DMS79 treated with DMSO at 0.1 percent for 48 hours (cell line): ENCODE results near the gene POLR3K.
A peak's percentile ranks its signal among the peaks of the same experiment; 100 is the strongest.

Source experiments
- DNase-seq: peaks from one replicate; lab custom pipeline; 2025; lab: John Stamatoyannopoulos, UW

Gene POLR3K

DNA sequence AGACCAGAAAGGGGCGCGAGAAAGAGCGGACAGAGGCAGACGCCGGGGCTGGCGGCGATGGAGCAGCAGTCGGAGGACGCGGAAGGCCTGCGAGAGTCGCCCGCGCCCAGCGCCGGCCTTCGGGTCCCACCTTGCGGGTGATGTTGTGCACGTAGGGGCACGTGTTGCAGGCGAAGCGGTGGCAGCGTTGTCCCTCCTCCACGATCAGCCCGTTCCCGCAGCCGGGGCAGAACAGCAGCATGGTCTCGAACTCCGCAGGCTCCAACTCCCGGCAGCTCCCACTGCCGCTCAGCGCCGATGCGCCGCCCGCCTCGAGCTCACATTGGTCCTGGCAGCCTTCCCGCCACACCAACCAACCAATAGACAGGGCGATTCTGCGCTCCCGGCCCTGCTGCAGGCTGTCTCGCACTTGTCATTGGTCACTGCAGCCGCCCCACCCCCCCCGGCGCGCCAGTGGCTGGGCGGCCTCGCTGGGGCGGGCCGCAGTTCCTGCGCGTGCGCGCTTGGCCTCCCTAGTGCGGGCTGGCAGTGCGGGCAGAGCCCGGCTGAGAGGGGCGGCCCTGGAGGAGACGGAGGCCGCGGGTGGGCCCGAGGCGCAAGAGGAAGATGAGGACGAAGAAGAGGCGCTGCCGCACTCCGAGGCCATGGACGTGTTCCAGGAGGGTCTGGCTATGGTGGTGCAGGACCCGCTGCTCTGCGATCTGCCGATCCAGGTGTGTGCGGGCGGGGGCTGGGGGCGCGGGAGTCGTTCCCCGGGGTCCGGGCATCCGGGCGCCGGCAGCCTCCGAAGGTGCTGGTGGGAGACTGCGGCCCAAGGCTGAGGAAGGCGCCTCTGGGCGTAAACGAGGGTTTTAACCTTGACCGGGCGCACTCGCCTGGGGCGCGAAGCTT lies at the start of gene POLR3K, which contains the start of gene SNRNP25:
TSS of gene POLR3K (minus strand) at position 263 of the 891 bp plus-strand sequence. CDS start at position 241, 22 bp downstream.
TSS of gene SNRNP25 (plus strand) at position 483 of the 891 bp plus-strand sequence. CDS start at position 672, 189 bp downstream.
- peak; percentile 90 for DNase-seq

DNA sequence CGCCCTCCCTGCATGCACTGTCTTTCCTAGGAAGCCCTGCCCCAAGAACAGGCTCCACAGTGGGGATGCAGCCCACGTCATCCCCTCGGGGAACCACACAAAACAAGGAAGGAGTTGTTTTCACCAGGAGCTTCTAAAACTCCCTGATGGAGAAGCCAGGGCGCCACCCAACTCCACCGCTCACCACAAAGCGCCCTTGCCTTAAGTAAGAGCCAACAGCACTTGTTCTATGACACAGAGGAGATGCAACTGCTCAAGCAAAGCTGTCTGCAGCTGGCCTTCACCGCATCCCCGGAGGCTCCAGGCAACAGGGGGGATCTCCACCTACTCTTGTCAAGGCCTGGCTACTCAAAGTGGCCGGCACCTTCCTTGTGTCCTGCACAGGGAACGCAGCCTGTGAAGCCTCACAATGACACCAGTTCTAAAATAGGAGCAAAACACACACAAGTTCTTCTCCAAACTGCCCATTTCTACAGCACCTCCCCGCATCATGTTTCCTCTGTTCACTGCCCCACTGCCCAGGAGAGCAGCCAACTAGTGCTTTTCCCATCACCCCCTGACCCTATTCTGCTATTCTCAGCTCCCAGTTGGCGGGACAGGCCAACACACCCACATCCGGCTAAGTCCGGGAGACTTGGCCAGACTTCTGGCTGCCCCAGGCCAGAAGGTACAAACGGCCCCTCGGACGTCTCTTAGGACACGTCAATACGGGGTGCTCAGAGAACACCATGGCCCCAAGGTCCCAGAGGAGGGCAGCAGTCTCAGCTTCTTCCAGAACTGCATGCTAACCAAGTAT lies 48.9 kb upstream of the POLR3K start:
- DNase-seq = no peak

DNA sequence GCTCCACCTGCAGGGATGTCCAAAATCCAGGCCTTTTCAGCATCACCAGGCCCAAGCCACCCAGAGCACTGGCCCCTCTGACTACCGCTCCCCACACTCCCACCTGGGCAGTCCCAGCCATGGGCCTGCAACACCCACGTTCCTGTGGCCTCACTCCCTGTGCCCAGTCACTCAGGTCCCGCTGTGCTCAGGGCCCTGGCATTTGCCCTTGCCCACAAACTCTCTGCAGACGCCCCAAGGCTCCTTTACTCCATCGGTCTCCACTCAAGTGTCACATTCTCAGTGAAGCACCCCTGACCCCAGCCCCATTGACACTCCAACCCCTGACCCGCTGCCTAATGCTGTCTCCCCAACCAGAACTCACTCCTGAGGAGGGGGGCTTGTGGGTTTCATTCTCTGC lies 48.2 kb upstream of the POLR3K start:
- DNase-seq = no peak

DNA sequence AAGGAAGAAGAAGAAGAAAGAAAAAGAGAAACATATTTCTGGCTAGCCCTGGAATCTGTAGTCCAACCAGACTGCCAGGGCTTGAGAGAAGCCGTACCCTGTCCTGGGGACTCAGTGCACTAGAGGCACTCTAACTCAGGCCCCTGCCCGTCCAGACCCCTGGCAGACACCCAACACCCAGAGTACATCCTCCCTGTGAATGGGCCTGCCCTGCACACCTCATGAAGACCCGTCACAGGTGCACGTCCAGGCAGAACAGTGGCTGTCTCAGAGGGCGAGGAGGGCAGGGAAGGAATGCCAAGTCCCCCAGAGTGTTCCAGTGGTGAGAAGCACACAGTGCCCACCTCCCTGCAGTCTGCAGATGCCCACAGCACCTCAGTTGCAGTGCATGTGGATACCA lies 47.6 kb upstream of the POLR3K start:
- DNase-seq = no peak

DNA sequence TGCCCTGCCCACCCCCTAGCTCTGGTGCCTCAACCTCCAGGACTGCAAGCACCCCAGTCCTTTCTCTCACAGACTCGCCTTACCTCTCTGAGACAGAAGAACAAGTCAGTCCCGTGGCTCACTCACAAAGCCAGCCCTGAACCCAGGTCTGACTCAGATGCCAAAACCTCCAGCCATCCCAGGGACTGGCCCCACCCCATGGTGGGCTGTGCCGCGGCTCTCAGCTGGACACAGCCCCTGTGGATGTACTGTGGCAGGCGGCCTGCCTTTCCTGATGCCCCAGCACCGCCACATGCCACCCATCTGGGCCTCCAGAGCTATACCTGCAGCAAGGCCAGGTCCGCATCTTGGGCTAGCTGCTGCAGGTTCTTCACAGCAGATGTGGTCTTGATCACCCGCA lies 44.4 kb upstream of the POLR3K start:
- DNase-seq = no peak

DNA sequence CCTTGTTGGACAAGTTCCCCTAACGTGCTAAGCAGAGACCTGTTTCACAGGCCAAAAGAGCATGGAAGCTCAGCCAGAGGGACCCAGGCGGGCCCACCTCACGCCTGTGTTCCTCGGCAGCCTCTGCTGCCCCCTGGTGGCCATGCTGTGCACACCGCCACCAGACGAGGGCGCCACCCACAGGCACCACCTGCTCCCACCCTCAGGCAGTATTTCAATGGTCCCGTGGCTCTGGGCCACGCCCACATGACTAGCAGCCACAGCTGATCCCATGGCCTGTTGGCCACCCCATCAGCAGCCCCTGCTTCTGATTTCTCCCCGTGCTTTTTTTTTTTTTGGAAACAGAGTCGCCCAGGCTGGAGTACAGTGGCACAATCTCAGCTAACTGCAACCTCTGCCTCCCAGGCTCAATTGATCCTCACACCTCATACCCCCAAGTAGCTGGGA lies 43.5 kb upstream of the POLR3K start:
- peak; percentile 22 for DNase-seq

DNA sequence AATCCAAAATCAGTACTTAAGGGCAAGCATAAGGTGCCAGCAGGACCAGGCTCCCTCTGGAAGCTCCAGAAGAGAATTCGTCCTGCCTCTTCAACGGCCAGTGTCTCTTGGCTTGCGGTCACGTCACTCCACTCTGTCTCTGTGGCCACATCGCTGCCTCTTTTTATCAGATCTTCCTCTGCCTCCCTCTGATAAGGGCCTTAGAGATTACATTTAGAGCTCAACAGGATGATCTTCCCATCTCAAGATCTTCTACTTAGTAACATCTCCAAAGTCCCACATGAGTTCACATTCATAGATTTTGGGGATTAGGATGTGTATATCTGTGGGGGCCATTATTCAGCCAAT lies 41.5 kb upstream of the POLR3K start:
- no peak for DNase-seq

DNA sequence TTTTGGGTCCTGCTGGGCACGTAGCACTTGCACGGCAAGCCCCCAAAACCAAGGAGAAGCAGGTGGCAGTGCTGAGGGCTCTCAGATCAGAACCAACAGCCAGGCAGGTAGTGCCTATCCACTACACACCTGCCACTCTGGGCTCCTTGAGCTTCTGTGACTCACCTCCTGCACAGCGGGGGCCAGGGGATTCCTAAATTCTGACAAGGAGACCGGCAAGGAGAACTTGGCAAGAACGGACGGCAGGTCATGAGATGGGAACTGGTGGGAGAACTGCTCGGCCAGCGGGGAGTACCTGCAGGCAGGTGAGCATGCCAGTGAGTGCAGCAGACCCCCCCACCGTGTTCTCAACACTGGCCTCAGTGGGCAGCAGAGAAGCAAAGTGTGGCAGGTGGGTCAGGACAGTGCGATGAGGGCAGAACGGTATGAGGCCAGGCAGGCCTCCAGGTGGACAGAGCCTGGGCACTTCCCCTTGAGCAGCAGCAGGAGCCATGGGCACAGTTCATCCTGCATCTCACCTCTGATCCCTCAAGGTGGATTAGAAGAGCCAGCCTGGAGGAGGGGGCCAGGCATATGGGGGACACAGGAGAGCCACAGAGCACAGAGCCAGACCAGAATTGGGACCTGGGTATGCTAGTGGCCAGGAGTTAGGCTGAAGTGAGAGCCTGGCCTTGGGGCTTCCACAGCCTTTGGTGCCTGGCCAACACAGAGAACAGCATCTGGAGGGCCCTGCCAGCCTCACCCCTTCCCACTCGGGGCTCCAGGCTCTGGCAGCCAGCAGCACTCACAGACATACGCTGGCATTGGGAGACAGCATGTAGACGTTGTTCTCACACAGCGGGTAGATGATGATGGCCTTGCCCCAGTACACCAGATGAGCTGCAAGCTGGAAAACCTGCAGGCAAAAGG lies 39.3 kb upstream of the POLR3K start:
- DNase-seq = peak; percentile 94

DNA sequence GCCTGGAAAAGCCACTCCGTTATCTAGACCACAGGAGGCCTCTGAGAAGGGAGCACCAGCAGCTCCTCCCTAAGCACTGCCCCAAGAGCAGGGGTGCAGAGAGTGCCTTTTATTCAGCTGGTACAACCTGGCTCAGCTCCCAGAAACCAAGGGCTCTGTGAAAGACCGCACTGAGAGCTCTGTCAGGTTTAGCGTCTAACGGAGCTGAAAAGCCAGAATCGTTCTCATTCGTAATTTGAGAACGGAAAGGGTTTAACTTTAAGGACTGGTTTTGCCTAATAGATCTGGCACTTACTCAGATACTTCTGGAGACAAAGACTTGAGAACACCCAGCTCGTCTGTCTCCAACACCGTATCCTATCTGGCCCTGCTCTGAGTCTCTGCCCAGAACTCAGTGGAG lies 38.1 kb upstream of the POLR3K start:
- DNase-seq = peak; percentile 97

DNA sequence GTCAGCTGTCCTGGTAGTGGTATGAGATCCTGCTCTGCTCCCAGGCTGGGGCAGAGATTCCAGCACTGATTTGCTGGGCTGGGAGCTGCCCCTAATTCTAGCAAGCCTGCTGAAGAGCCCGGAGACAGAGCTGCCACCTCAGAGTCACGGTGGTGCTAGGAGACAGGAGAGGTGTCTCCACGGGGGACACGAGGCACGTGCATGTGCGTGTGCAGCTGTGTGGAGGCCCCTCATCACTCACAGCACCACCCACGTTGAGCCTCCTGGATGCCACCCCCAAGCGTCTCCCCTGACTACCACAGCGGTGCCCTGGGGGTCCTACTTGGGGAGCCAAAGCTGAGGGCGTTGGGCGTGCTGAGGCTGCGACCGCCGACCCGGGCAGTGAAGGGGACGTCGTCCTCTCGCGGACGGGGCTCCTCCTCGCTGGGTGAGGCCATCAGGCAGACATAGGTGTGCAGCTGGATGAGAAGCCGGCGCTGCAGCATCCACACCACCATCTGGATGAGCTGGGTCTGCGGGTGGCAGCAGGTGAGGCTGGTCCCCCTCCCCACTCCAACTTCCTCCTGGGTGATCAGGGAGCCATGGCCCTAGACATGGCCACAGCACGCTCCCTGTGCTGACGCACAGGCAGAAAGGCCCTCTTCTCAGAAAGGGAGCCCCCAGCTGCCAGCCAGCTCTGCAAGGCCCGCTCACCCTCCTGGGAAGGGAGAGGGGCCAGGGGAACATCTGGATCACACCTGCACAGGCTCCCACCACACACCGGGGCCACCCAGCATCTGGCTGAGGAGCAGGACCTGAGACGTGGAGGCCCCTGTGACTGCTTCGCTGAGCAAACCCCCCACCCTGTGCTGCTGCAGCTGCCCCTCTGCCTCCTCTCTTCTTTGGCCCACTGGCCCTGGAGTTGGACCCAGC lies 36.2 kb upstream of the POLR3K start:
- DNase-seq = no peak

DNA sequence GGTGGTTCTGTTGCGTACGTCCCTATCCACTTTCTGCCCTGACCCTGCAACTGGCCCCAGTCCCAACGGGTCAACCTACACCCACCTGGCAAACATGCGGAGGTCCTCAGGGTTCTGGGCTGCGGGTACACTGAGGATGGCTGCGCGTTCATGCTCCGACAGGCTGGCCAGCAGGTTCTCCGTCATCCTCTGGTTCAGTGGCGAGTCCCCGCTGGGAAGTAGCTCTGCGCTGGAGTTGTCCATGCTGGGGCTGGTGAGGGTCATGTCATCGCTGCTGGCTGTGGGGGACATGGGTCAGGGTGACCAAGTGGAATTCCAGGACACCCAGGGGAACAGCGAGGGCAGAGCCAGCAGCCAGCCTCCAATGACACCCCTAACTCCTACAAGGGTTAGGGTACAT lies 35.2 kb upstream of the POLR3K start:
- no peak for DNase-seq

DNA sequence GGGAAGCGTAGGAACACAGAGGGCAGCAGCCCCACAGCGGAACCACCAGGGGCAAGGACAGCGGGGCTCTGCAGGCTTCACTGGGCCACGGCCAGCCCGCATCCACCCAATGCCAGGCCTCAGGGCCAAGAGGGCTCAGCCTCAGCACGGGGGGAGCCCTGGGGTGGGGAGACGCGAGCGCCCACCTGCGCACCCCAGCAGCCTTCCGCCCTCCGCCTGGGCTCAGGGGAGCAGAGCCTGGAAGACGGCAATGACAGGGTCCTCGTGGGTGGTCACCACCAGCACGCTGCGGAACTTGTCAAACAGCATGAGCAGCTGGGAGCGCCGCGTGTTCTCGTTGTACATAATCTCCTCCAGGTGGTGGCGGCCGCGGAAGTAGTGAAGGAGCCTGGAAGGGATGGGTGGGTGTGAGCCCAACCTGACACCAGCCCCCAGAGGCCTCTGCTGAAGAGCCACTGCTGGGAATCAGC lies 33.1 kb upstream of the POLR3K start:
- no peak for DNase-seq

DNA sequence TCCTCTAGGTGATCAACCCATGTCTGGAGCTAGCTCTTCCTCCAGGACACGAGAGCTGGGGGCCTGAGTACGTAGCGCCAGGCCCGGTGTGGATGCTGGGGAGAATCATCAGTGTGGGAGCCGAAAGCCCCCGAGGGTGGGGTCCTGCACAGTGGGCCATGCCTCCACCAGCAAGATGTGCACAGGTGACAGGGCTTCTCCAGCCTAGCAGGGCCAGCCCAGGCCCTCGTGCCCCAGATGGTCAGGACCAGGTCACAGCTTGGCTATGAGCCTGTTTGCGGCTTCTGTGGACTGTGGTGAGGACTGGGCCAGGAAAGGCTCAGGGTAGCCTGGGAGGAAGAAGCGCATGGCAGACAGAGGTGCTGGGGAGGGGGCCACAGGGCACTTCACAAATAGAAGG lies 32.5 kb upstream of the POLR3K start:
- DNase-seq = no peak

DNA sequence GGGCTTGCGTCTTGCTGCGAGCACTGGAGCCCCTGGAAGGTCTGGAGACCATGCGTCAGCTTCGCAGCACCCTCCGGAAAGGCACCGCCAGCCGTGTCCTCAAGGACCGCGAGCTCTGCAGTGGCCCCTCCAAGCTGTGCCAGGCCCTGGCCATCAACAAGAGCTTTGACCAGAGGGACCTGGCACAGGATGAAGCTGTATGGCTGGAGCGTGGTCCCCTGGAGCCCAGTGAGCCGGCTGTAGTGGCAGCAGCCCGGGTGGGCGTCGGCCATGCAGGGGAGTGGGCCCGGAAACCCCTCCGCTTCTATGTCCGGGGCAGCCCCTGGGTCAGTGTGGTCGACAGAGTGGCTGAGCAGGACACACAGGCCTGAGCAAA lies 32.0 kb upstream of the POLR3K start:
- DNase-seq = no peak

DNA sequence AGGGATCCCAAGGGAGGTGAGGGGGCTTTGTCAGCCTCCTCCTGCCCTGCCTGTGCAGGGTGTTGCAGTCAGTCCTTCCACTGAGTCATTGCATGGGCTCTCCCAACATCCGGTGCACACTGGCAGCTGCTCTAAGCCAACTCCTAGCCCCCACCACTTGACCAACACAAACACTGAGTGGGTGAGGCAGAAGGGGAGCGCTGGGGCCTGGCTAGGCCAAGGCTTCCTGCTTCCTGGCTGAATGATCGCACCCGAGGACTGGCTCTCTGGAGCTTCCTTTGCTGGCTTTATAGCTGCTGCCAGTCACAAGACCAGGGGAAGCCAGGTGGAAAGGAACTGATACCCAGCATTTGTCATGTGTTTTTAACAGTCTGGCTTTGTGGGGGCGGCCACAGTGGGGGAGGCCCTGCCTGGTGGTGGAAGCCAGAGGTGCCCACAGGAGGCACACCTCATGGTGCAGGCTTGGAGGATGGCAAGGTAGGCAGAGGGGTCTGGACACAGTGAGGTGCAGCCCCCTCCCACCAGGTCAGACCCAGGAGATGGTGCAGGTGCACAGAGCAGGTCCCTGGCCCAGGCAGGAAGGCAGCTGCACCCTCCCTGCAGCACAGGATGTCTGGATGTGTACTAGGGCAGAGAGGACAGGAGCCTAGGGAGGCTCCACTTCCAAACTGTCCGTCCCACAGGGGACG lies 31.5 kb upstream of the POLR3K start:
- peak; percentile 84 for DNase-seq

DNA sequence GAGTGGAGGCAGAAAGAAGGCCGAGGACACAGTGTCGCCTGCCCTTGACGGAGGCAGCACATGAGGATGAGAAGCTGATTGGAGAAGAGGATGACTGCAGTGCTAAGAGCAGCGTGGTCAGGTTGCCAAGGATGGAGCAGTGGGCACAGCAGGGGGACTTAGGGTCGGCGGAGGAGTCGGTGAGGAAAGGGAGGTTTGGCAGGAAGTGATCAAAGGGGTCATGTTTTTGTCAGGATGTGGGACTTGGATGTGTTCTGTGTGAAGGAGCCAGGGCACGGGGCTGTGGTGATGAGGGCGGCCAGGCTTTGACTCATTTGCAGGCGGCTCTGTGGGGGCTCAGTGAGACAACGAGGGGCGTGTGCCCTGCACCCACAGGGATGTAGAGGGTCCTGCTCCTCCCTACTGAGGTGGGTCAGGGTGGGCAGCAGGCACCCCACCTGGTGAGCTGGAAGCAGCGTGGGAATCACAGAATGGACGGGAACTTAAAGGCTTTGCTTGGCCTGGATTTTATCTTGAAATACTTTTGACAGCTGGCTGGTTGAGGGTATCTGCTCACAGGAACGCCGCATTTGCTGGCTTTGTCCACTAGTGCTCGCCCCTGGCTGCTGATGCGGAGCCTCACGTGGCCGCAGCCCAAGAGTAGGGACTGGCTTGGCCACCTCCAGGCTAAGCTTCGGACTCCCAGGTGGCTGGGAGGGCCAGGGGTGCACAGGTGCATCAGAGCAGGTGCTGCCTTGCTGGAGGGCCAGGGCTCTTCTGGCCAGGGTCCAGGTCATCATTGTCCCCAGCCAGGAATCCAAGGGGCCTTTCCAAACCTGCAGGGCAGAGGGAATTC lies 30.6 kb upstream of the POLR3K start:
- DNase-seq = peak; percentile 80

DNA sequence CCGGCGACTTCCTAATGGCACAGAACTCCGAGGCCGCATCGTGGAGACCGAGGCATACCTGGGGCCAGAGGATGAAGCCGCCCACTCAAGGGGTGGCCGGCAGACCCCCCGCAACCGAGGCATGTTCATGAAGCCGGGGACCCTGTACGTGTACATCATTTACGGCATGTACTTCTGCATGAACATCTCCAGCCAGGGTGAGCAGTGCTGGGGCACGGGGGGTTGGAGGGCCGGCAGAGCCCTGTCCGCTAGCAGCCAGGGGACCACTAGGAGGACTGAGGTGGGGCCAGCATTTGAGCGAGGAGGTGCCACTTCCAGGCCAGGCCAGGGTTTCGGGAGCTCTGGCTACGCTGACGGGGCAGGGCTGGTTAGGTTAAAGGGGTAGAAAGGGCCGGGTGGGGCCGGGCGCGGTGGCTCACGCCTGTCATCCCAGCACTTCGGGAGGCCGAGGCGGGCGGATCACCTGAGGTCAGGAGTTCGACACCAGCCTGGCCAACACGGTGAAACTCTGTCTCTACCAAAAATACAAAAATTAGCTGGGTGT lies 29.7 kb upstream of the POLR3K start:
- no peak for DNase-seq

DNA sequence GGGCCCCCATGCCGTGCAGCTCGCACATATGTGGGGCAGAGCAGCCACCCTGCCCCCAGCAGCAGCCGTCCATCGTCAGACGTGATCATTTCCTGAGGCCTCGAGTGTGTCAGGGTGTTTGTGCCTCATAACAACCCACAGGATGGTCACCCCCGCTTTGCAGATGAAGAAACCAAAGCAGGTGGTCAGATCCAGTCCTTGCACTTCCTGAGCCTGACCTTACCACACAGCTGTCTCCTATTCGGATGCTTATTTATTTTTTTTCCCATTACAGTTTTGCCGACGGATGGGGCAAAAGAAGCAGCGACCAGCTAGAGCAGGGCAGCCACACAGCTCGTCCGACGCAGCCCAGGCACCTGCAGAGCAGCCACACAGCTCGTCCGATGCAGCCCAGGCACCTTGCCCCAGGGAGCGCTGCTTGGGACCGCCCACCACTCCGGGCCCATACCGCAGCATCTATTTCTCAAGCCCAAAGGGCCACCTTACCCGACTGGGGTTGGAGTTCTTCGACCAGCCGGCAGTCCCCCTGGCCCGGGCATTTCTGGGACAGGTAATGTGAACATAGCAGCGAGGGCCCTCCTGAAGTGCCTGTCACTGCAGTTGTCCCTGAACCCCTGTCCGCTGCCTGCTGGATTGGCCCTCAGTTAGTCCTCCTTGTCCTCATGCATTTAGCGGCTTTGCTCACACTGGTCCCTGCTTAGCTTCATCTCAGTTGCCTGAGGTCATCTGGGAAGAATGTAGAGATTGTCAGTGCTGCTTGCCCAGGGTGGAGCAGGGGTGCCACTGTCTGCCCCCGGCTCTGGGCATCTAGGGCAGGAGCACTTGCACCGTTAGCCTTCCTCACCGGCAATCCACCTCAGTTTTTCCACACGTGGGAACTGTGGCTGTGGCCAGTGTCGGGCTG lies 26.0 kb upstream of the POLR3K start:
- DNase-seq = no peak
